ENCODE measurements around the gene ROR2.

Gene ROR2

GRCh38 chr9:91837981-91838731 is 111.9 kb downstream of the ROR2 start:
- peak; percentile 29 for DNase-seq

GRCh38 chr9:91836515-91836914 is 113.5 kb downstream of the ROR2 start:
- DNase-seq, result no peak

GRCh38 chr9:91835632-91836031 is 114.4 kb downstream of the ROR2 start:
- DNase-seq, result no peak

GRCh38 chr9:91835216-91835615 is 114.8 kb downstream of the ROR2 start:
- DNase-seq, result no peak

GRCh38 chr9:91834740-91835139 is 115.3 kb downstream of the ROR2 start:
- no peak for DNase-seq

GRCh38 chr9:91833878-91834255 is 116.2 kb downstream of the ROR2 start:
- no peak for DNase-seq

GRCh38 chr9:91833096-91833877 is 116.7 kb downstream of the ROR2 start:
- no peak for DNase-seq

- no peak for DNase-seq
Observed at GRCh38 chr9:91832322-91832721, 117.7 kb downstream of the ROR2 start.

- DNase-seq, result no peak
Observed at GRCh38 chr9:91825866-91826265, 124.2 kb downstream of the ROR2 start.

- DNase-seq, result no peak
Observed at GRCh38 chr9:91825422-91825821, 124.6 kb downstream of the ROR2 start.

GRCh38 chr9:91824601-91825305 is 125.3 kb downstream of the ROR2 start:
- DNase-seq, result no peak

- DNase-seq, result no peak
Observed at GRCh38 chr9:91824151-91824550, 125.9 kb downstream of the ROR2 start.

GRCh38 chr9:91820949-91821880 is 128.8 kb downstream of the ROR2 start:
- DNase-seq, result no peak

- no peak for DNase-seq
Observed at GRCh38 chr9:91820126-91820750, 129.8 kb downstream of the ROR2 start.

GRCh38 chr9:91818647-91819403 is 131.2 kb downstream of the ROR2 start:
- no peak for DNase-seq

GRCh38 chr9:91818225-91818585 is 131.8 kb downstream of the ROR2 start:
- DNase-seq, result no peak

- no peak for DNase-seq
Observed at GRCh38 chr9:91817493-91818224, 132.4 kb downstream of the ROR2 start.

- DNase-seq, result no peak
Observed at GRCh38 chr9:91817106-91817492, 132.9 kb downstream of the ROR2 start.

GRCh38 chr9:91816356-91816755 is 133.7 kb downstream of the ROR2 start:
- no peak for DNase-seq

GRCh38 chr9:91815896-91816295 is 134.1 kb downstream of the ROR2 start:
- no peak for DNase-seq

GRCh38 chr9:91814753-91815152 is 135.3 kb downstream of the ROR2 start:
- DNase-seq, result no peak

All from OCI-M1 (cell line).